Fibroblast of lung (primary cell): ENCODE measurements around the gene PDE10A.

Experiments used
- CTCF ChIP-seq, 2 donors: IDR thresholded peaks in 1 of 2; conservative IDR thresholded peaks in 1 of 2; 1 replicate in 1 of 2; 2 replicates in 1 of 2; pipeline ENCODE4 v1.5.1; 2011 to 2012; ENCODE audit warnings: low read length in 2 of 2, control low read depth in 1 of 2, inconsistent platforms in 1 of 2, low read depth in 1 of 2, mild to moderate bottlenecking in 1 of 2
- EZH2 ChIP-seq: IDR thresholded peaks from 2 replicates; pipeline ENCODE4 v1.5.1; 2012; ENCODE audit warnings: low read length, control low read depth, mild to moderate bottlenecking; ENCODE audit errors: missing control alignments

DNA sequence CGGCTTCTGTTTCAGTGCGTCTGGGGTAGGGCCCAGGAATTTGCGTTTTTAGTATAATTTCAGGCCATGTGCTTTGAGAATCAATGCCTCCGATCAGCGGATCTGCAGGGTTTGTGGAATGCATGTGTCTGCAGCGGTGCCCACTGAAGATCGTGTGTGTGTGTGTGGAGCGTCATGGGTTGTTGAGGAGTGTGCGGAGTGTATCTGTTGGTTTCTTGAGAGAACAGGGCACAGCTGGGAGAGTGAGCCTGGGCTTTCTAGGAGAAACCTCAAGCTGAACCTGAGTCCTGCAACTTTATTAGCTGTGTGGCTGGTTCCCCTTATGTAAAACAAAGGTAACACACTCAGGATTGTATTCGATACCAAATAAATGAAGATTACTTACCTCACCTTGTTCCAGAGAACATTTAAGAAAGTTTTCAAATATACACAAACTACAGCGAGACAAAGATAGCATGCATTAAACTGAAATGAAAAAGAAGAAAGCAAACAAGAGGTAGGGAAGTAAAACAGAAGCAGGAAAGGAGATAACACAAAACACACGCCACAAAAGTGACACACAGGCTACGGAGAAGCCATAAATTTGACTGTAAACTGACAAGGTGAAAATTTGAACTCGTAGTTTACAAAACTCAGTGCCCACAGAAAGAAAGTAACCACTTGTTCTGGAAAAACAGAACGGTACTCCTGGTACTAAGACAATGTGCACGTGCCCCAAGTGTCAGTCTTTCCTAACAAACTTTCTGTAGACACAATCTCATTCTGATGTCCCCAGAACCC lies 28.8 kb downstream of the PDE10A start:
- TF ChIP-seq CTCF (conservative IDR thresholded peaks at IDR 0.05 in 1 of 2, IDR thresholded peaks at IDR 0.05 in 1 of 2; ENCODE audit: low read depth in 1 of 2, low read length in 2 of 2) = no peak
- TF ChIP-seq EZH2 = no peak
